AG09309 (cell line): ENCODE results near the gene SIRT2.

Source experiments
- DNase-seq: peaks from one replicate; pipeline ENCODE4 v3.0.0-alpha.2; 2010; ENCODE audit warnings: low read depth
- H3K4me3 ChIP-seq: 2 replicates; pipeline ENCODE4 v1.5.1; 2011; ENCODE audit warnings: mild to moderate bottlenecking, low read depth, low read length, moderate library complexity; ENCODE audit not compliant: control insufficient read depth
- TF ChIP-seq, protein P1 (sequence below): IDR thresholded peaks from 2 replicates; pipeline ENCODE4 v1.5.1; 2011; ENCODE audit warnings: mild to moderate bottlenecking, low read depth, low read length, inconsistent platforms; ENCODE audit not compliant: insufficient read depth, control insufficient read depth; ENCODE audit errors: missing control alignments

Gene SIRT2

DNA sequence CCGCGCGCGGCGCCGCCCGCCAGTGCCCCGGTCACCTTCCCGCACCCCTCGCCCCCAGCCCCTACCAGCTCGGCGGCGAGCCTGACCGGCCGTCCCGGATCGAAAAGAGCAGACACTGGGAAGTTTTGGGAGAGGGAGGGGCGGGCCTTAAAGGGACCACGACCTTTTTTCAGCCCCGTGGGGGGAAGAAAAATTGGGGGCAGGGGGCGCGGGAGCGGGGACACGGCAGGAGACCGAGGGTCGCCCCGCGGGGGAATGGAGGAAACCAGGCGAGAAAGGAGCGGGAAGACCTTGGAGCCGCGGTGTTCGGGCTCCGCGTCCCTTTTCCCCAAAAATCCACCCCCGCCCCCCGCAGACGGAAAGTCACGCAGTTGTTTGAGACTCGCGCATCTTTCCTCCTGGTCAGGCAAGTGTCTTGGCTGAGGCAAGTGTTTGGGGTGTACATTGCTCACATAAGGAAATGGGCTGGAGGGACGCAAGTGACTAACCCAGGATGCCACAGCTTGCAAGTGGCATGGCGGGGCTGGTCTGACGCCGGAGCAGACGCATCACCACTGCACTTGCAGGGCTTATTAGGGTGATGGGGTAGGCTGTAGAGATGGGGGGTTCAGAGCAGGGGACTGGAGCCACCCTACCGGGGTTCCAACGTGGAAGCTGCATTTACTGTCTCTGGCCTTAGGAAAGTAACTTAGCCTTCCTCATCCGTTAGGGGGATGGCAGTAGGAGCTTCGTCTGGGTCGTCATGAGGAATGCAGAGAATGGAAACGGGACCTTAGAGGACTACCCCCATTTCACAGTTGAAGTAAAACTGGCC, 47.0 kb downstream of the SIRT2 start:
- TF ChIP-seq, protein P1, sequence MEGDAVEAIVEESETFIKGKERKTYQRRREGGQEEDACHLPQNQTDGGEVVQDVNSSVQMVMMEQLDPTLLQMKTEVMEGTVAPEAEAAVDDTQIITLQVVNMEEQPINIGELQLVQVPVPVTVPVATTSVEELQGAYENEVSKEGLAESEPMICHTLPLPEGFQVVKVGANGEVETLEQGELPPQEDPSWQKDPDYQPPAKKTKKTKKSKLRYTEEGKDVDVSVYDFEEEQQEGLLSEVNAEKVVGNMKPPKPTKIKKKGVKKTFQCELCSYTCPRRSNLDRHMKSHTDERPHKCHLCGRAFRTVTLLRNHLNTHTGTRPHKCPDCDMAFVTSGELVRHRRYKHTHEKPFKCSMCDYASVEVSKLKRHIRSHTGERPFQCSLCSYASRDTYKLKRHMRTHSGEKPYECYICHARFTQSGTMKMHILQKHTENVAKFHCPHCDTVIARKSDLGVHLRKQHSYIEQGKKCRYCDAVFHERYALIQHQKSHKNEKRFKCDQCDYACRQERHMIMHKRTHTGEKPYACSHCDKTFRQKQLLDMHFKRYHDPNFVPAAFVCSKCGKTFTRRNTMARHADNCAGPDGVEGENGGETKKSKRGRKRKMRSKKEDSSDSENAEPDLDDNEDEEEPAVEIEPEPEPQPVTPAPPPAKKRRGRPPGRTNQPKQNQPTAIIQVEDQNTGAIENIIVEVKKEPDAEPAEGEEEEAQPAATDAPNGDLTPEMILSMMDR: no peak
- H3K4me3 ChIP-seq: peak overlapping the region; percentile 79
- DNase-seq: no peak

DNA sequence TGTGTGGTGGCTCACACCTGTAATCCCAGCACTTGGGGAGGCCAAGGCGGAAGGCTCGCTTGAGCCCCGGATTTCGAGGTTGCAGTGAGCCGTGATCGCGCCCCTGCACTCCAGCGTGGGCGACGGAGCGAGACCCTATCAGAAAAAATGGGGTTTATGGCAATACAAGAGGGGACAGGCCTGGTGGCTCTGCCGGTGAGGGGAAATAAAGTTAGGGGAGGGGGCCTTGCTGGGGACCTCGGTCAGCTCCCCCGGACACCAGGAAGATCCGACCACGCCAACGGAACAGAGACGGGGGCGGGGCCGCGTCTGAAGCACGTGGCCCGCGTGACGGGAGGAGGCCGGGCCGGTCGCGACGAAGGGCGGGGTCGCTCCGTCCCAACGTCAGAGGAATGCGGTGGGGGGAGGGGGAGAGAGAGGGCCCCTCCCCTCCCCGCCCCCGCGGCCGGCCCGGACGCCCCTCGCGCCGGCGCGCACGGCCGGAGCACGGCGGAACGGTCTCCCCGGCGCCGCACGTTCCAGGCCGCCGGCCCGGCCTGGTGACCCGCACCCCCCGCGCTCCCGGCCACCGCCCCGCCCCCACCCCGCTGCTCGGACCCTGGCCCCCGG, 47.7 kb downstream of the SIRT2 start:
- DNase-seq: peak; percentile 62
- H3K4me3 ChIP-seq: peak overlapping the region; percentile 79
- TF ChIP-seq, protein P1: no peak

DNA sequence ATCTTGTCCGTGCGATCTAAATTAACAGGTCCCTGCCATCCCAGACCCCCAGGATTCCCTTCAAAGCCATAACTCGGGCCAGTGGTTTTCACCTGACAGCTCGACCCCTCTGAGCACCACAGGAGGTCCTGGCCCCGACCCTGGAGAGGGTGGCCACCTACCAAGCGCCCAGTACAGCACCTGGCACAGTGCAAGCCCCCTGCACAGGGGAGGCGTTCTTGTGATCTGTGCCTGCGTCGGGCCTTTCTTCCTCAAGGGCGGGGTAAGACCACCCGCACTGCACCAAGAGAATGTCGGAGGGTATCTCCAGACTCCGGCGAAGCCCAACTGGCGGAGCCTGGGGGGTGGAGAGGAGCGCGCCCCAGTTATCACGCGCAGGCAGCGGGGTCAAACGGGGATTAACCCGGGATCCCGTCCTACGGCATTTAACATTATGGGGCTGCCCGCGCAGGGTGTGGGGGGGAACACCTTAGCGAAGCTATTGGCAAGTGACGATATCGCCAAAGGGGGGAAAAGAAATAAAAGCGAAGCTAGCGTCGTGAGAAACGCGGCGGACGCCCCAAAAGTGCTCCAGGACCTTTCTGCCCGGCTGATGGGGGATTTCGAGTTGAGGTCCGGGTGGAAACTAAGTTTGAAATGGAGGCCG, 48.3 kb downstream of the SIRT2 start:
- peak overlapping the region; percentile 55 for H3K4me3 ChIP-seq
- TF ChIP-seq, protein P1: no peak
- DNase-seq: no peak

DNA sequence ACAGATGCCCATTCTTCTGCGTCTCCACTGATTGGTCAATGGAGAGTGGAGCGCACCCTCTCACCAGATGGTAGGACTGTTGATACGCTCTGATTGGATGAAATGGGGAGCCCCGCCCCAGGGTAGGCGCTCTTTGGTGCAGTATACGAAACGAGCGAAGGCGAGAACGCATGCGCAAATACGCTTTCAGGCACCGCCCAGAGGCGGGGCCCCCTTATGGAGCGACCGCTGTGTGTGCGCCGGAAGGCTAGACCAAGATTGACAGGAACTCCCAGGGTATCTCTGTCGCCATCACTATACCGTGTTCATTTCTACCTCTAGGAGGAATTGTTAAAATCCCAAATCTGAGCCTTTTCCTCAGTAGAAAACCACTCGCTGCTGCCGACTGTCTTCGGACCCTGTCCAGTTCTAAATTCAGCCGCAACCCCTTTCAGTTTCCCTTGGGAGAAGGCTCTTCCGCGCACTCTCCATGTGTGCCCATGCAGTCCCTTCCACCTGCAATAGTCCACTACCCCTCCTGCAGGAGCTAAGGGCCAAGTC, 48.9 kb downstream of the SIRT2 start:
- TF ChIP-seq, protein P1: no peak
- no peak for DNase-seq

DNA sequence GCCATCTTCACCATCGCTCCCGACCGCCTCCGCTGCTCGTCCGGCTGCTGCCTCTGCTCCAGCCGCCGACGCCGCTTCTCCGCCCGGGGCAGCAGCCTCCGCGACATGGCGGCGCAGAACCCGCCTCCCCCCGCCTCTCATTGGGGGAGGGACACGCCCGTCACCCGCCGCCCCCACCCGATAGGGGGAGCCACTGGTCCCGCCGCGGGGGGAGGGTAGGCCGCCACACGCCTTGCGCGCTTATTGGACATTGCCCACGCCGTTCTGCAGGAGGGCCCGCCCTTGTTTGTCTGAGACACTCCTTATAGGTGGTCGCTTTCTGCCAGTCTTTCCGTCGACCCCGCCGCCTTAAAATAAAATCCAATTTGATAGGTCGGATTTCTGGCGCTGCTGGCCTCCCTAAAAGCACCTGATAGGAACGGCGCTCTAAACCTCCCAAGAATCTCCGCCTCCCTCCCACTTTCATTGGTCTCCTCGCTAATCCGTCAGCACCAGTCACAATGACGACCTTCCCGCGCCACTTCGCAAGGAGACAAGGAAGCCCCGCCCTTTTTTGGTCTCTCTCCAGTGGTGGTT, 49.5 kb downstream of the SIRT2 start, which contains the start of gene HNRNPL:
HNRNPL (minus strand) TSS at position 127 of the 576 bp plus-strand sequence; CDS start at position 107, 20 bp downstream.
- peak within 1 kb of the TSS; percentile 60 for H3K4me3 ChIP-seq
- DNase-seq: peak; percentile 100
- TF ChIP-seq, protein P1: peak; percentile 62

More for the DNA sequence above, 48.9 kb downstream of the SIRT2 start:
- H3K4me3 ChIP-seq: peak overlapping the region; percentile 55
